Measurements from ENCODE around the gene BSCL2. TPM values are rescaled to one million over a fixed set of nuclear protein-coding genes. Genes with fewer than 3 reads are reported as not detected.

Gene BSCL2
- total and polyA plus RNA-seq, 7 donors, result 17.0 to 174 (median 45.4) TPM

- Histone ChIP-seq H3K36me3 (ENCODE audit: insufficient read depth in 1 of 2, low read depth in 1 of 2) (peaks cover 7 to 42% of the 10 kb centered on the region in 2 donors), H3K4me1 (peaks cover 38% of the 10 kb centered on the region), H3K27me3 (ENCODE audit: insufficient read depth in 3 of 3, low read length in 2 of 3) (no peaks in the 10 kb centered on the region), H3K4me3 (peak overlapping the region; percentile 76), H3K9me3 (no peaks in the 10 kb centered on the region), H3K27ac (peak overlapping the region; percentile 98)
- DNase-seq, result peak in 1 of 2 donors; percentile 30
- WGBS, 3 donors, result 0 to 1% (median 1%) methylated on average over 38 to 51 of the region's 51 CpGs
- no peak for TF ChIP-seq CTCF (IDR thresholded peaks at IDR 0.05)
- intact Hi-C loops (cut with DNase I), result loop anchor here (5.0 kb wide), 2 partner anchors 36 to 41 kb away; partner anchors contain the start of gene POLR2G (in 1 of the 2)
- ATAC-seq, result no peak
Measured at GRCh38 chr11:62726156-62726914, 19.1 kb upstream of the BSCL2 start.

GRCh38 chr11:62725646-62726045 lies 18.4 kb upstream of the BSCL2 start:
- no peak for TF ChIP-seq CTCF (IDR thresholded peaks at IDR 0.05)
- peaks cover 36% of the 10 kb centered on the region for H3K4me1 ChIP-seq
- intact Hi-C loops (cut with DNase I), result loop anchor here (5.0 kb wide), 2 partner anchors 37 to 42 kb away; partner anchors contain the start of gene POLR2G (in 1 of the 2)
- peak overlapping the region; percentile 98 for H3K27ac ChIP-seq
- DNase-seq, result no peak
- no peak for ATAC-seq
- no peaks in the 10 kb centered on the region for H3K27me3 ChIP-seq (ENCODE audit: insufficient read depth in 3 of 3, low read length in 2 of 3)
- H3K36me3 ChIP-seq (ENCODE audit: insufficient read depth in 1 of 2, low read depth in 1 of 2), result peaks cover 8 to 42% of the 10 kb centered on the region in 2 donors
- WGBS, 3 donors, result 0 to 1% (median 0%) methylated on average over 7 of the region's 7 CpGs
- H3K9me3 ChIP-seq, result no peaks in the 10 kb centered on the region
- H3K4me3 ChIP-seq, result peak overlapping the region; percentile 76

- H3K36me3 ChIP-seq (ENCODE audit: insufficient read depth in 1 of 2, low read depth in 1 of 2), result peaks cover 12 to 56% of the 10 kb centered on the region in 2 donors
- DNase-seq, result no peak
- H3K4me3 ChIP-seq, result peak overlapping the region; percentile 76
- H3K27ac ChIP-seq, result no peak overlapping the region
- no peak for TF ChIP-seq CTCF (IDR thresholded peaks at IDR 0.05)
- H3K4me1 ChIP-seq, result peaks cover 23% of the 10 kb centered on the region
- intact Hi-C loops (cut with DNase I), result no loop called here
- 37 to 50% (median 40%) methylated on average over 8 of the region's 8 CpGs for WGBS, 3 donors
- H3K9me3 ChIP-seq, result no peaks in the 10 kb centered on the region
- ATAC-seq, result no peak
- H3K27me3 ChIP-seq (ENCODE audit: insufficient read depth in 3 of 3, low read length in 2 of 3), result no peaks in the 10 kb centered on the region
Measured at GRCh38 chr11:62724171-62724570, 16.9 kb upstream of the BSCL2 start.

GRCh38 chr11:62721994-62722393 lies 14.8 kb upstream of the BSCL2 start:
- WGBS, 3 donors, result 73 to 78% (median 76%) methylated on average over 7 of the region's 7 CpGs
- intact Hi-C loops (cut with DNase I), result no loop called here
- Histone ChIP-seq H3K4me3 (no peak overlapping the region), H3K27ac (no peak overlapping the region), H3K9me3 (no peaks in the 10 kb centered on the region), H3K27me3 (ENCODE audit: insufficient read depth in 3 of 3, low read length in 2 of 3) (no peaks in the 10 kb centered on the region), H3K4me1 (peaks cover 28% of the 10 kb centered on the region), H3K36me3 (ENCODE audit: insufficient read depth in 1 of 2, low read depth in 1 of 2) (peaks cover 12 to 78% of the 10 kb centered on the region in 2 donors)
- DNase-seq (no peak), ATAC-seq (no peak)
- no peak for TF ChIP-seq CTCF (IDR thresholded peaks at IDR 0.05)
